Vagina (tissue), 2 donors: Measurements from ENCODE around the gene RBMX.

Experiments used
- POLR2A ChIP-seq, 2 donors: fragments of 450-650 bp; IDR thresholded peaks; one replicate each; pipeline ENCODE4 v1.6.1; 2017; ENCODE audit warnings: antibody characterized with exemption in 2 of 2, mild to moderate bottlenecking in 2 of 2, moderate library complexity in 2 of 2
- POLR2AphosphoS5 ChIP-seq, 2 donors: sonication (generic); formaldehyde crosslinking; IDR thresholded peaks; one replicate each; pipeline ENCODE4 v1.9.0; 2017; ENCODE audit warnings: antibody characterized with exemption in 2 of 2, mild to moderate bottlenecking in 2 of 2, low read depth in 1 of 2; ENCODE audit not compliant: insufficient read depth in 1 of 2
- TF ChIP-seq, protein P1 (sequence below), 3 experiments: fragments of 450-650 bp in 2 of 3; fragments of 200-600 bp in 1 of 3; sonication (generic) in 1 of 3; IDR thresholded peaks; one replicate each; pipeline ENCODE4 v1.5.1; 2017 to 2019; ENCODE audit warnings: antibody characterized with exemption in 3 of 3, mild to moderate bottlenecking in 2 of 3, moderate library complexity in 2 of 3

DNA sequence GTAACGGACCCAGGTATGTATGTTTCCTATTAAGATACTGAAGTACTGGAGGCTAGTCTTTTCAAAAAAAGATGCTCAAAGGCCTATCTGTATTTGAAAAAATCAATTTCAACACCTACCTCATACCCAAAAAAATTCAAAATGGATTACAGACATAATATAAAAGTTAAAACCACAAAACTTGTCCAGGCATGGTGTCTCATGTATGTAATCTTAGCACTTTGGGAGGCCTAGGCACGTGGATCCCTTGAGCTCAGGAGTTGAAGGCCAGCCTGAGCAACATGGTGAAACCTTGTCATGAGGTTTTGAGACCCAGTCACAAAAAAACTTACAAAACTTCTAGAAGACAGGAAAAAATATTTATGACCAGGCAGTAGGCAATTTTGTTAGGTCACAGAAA, 16.7 kb downstream of the RBMX start:
- TF ChIP-seq, protein P1, sequence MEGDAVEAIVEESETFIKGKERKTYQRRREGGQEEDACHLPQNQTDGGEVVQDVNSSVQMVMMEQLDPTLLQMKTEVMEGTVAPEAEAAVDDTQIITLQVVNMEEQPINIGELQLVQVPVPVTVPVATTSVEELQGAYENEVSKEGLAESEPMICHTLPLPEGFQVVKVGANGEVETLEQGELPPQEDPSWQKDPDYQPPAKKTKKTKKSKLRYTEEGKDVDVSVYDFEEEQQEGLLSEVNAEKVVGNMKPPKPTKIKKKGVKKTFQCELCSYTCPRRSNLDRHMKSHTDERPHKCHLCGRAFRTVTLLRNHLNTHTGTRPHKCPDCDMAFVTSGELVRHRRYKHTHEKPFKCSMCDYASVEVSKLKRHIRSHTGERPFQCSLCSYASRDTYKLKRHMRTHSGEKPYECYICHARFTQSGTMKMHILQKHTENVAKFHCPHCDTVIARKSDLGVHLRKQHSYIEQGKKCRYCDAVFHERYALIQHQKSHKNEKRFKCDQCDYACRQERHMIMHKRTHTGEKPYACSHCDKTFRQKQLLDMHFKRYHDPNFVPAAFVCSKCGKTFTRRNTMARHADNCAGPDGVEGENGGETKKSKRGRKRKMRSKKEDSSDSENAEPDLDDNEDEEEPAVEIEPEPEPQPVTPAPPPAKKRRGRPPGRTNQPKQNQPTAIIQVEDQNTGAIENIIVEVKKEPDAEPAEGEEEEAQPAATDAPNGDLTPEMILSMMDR (IDR thresholded peaks at IDR 0.05): no peak
- TF ChIP-seq POLR2A (IDR thresholded peaks at IDR 0.05) (no peak), POLR2AphosphoS5 (IDR thresholded peaks at IDR 0.05; ENCODE audit: insufficient read depth in 1 of 2, low read depth in 1 of 2) (no peak)
